GM21619 (cell line): ENCODE measurements around the gene PHF20.
"Not testable (repeated sequence)": the region's sequence is repeated elsewhere in the genome, so short reads cannot be mapped to it uniquely, and the experiment has no call there.

Experiments used
- ATAC-seq: cut with Tn5 transposase; IDR thresholded peaks from one replicate; pipeline ENCODE4 v1.9.1; 2021; ENCODE audit not compliant: unreplicated experiment

PHF20 gene

DNA sequence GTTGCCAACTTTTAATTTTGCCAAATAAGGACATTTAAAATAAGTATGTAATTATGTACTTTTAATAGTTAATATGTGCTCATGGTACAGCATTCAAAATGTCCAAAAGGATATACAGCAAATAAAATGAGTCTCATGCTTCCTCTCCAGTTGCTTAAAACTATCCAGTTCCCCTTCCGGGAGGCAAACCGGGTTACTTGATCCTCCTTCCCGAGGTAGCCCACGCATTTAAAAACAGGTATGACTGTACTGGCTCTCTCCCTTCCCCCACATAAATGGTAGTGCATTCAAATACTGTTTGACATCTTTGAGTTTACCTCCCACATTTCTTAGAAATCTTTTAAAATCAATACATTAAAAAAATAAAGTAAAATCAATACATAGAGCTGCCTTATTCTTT, 66.4 kb downstream of the PHF20 start:
- no peak for ATAC-seq

GRCh38 chr20:35839904-35840303, 68.1 kb downstream of the PHF20 start:
- ATAC-seq = no peak

- no peak for ATAC-seq
Observed at GRCh38 chr20:35840421-35840820, 68.6 kb downstream of the PHF20 start.

GRCh38 chr20:35842361-35842760, 70.5 kb downstream of the PHF20 start:
- ATAC-seq = no peak

DNA sequence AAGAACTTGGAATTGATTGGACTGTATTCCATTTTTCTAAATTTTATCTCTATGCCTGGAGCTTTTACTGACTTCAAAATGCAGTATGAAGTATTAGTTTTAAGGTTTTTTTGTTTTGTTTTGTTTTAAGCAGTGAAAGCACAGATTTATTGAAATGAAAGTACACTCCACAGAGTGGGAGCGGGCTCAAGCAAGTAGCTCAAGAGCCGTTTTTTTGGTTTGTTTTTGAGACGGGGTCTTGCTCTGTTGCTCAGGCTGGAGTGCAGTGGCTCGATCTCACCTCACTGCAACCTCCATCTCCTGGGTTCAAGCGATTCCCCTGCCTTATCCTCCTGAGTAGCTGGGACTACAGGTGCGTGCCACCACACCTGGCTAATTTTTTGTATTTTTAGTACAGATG, 72.1 kb downstream of the PHF20 start:
- not testable (repeated sequence) for ATAC-seq

- ATAC-seq = no peak
Observed at GRCh38 chr20:35845561-35845960, 73.7 kb downstream of the PHF20 start.

GRCh38 chr20:35849706-35850105, 77.9 kb downstream of the PHF20 start:
- no peak for ATAC-seq

DNA sequence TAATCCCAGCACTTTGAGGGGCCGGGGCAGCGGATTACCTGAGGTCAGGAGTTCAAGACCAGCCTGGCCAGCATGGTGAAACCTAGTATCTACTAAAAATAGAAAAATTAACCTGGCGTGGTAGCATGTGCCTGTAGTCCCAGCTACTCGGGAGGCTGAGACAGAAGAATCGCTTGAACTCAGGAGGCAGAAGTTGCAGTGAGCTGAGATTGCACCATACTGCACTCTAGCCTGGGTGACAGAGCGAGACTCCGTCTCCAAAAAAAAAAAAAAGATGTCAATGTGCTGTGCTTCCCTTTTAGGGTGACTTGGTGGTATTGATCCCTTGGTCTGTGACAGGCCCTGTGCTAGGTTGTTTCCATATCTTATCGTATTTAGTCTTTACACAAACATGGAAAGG, 79.8 kb downstream of the PHF20 start:
- not testable (repeated sequence) for ATAC-seq

DNA sequence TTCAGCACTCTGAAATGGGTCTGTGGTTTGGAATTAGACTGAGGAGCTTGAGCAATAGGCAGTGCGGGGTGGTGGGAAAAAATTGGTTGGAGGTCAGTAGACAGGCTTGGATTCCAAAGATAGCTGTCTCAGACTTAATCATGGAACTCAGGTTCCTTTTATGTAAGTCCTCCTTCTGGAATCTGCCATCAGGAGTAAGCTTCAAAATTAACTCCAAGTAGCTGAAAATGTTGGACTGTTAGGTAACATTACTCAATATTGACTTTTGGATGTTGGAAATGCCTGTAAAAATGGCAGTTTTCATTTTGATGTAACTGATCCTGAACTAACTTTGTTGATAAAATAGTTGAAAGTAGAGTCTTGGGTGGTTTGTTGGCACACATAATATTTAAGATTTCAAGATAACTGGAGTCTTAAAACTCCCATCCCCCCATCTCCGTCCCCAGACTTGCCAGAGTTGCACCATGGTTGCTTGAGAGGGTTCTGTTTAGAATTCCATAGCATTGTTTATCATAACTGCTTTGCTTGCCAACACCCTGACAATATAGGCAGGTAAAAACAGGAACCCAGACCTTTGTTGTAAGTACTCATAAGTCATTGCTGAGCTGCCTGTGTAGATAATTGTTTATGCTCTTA, 83.0 kb downstream of the PHF20 start:
- no peak for ATAC-seq

- not testable (repeated sequence) for ATAC-seq
Observed at GRCh38 chr20:35855641-35856040, 83.8 kb downstream of the PHF20 start.

GRCh38 chr20:35856866-35857265, 85.1 kb downstream of the PHF20 start:
- no peak for ATAC-seq

GRCh38 chr20:35866418-35867202, 94.8 kb downstream of the PHF20 start:
- no peak for ATAC-seq

DNA sequence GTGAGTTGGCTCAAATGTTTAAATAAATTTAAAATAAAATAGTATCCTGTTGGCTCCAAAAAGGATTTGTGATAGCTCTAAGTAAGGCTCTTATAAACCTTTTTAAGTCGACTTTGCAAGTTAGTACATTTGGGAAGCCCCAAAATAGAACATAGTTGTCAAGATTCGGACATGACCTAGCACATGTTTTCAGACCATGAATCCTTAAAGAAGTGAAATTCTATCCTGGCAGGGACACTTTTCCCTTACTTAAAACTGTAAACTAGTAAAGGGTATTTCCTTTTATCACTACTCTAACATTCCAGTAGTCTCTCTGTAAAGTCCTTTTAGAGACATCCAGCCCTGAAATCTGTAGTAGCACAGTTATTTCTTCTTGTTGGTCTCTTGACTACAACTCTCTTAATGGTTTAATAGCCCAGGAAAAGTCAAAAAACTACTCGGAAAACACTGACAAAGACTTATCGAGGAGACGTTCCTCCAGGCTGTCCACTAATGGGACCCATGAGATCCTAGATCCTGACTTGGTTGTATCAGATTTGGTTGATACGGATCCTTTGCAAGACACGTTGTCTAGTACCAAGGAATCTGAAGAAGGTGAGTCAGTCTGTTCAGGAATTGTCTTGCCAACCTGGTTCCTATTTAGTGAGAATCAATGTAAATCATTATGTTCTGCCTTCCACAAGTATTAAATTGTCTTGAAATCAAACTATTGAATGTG, 98.9 kb downstream of the PHF20 start:
- ATAC-seq = no peak

DNA sequence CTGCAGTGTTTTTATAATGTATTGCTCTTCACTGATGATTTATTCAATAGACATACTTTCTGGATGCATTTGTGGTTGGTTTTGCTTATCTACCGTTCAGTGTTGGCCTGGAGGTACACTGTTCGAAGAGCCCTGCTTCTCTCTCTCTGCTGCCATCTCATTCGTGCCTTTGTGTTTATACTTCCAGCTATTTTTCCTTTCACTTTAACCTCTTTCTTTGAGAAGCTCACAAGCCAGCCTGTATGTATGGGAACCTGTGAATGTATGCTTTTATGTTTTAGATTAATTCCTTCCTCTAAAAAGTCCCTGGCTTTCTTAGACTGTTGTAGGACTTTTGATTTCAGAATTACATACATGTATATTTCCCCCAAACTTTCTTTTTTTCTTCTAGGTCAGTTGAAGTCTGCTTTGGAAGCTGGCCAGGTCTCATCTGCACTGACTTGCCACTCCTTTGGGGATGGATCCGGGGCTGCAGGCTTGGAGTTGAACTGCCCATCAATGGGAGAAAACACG, 99.5 kb downstream of the PHF20 start:
- ATAC-seq = no peak

GRCh38 chr20:35876033-35876320, 104.2 kb downstream of the PHF20 start:
- no peak for ATAC-seq

DNA sequence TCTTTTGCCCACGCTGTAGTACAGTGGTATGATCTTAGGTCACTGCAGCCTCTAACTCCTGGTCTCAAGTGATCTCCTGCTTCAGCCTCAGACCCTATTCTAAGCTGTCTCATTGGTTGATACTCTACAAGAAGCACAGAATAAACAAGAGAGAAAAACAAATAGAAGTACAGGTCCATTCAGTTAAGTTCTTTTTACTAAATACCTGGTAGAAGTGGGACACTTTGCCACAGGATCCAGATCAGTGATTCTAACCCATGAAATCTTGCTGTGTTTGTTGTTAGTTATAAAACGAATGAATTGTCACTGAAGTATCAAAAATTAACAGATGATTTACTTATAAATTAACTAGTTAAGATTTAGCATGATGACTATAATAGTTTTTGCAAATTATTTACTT, 105.8 kb downstream of the PHF20 start:
- no peak for ATAC-seq

- ATAC-seq = no peak
Observed at GRCh38 chr20:35878113-35878625, 106.4 kb downstream of the PHF20 start.

- no peak for ATAC-seq
Observed at GRCh38 chr20:35881676-35882075, 109.9 kb downstream of the PHF20 start.

- ATAC-seq = not testable (repeated sequence)
Observed at GRCh38 chr20:35882427-35883161, 110.8 kb downstream of the PHF20 start.

GRCh38 chr20:35883336-35883777, 111.5 kb downstream of the PHF20 start:
- no peak for ATAC-seq
